Small intestine (tissue), 7 donors: Measurements from ENCODE around the gene MOGAT2. TPM values are rescaled to one million over a fixed set of nuclear protein-coding genes. Genes with fewer than 3 reads are reported as not detected.
"Not testable (repeated sequence)": the region's sequence is repeated elsewhere in the genome, so short reads cannot be mapped to it uniquely, and the experiment has no call there.

ENCODE experiments used
- DNase-seq, 2 donors: peaks; one replicate each; pipeline versions ENCODE4 v3.0.0 to v3.0.0-alpha.2; 2013
- FAIRE-seq: peaks from 2 replicates; lab custom pipeline; 2012; peaks lifted over from hg19 to GRCh38; lab: Jason Lieb, UNC
- H3K27ac ChIP-seq, 3 donors: one replicate each; pipeline ENCODE4 v1.5.1; 2013; ENCODE audit warnings: low read length in 2 of 3, mild to moderate bottlenecking in 2 of 3, control low read depth in 1 of 3, inconsistent platforms in 1 of 3, low read depth in 1 of 3, moderate library complexity in 1 of 3
- H3K27me3 ChIP-seq, 3 donors: one replicate each; pipeline ENCODE4 v1.6.1; 2013; ENCODE audit warnings: low read length in 3 of 3, inconsistent platforms in 1 of 3; ENCODE audit not compliant: control insufficient read depth in 3 of 3, insufficient read depth in 3 of 3
- H3K36me3 ChIP-seq, 3 donors: one replicate each; pipeline ENCODE4 v1.6.1; 2013; ENCODE audit warnings: low read length in 3 of 3, inconsistent platforms in 1 of 3, low read depth in 1 of 3, mild to moderate bottlenecking in 1 of 3, moderate library complexity in 1 of 3; ENCODE audit not compliant: control insufficient read depth in 3 of 3, insufficient read depth in 2 of 3
- H3K4me1 ChIP-seq, 3 donors: one replicate each; pipeline ENCODE4 v1.6.1; 2013; ENCODE audit warnings: low read length in 2 of 3, inconsistent platforms in 1 of 3, low read depth in 1 of 3, mild to moderate bottlenecking in 1 of 3, moderate library complexity in 1 of 3; ENCODE audit not compliant: control insufficient read depth in 3 of 3, insufficient read depth in 2 of 3
- H3K4me3 ChIP-seq, 3 donors: one replicate each; pipeline ENCODE4 v1.5.1; 2013; ENCODE audit warnings: low read length in 3 of 3, control low read depth in 1 of 3, inconsistent platforms in 1 of 3, low read depth in 1 of 3, mild to moderate bottlenecking in 1 of 3, moderate library complexity in 1 of 3
- H3K9me3 ChIP-seq, 2 donors: one replicate each; pipeline ENCODE4 v1.6.1; 2013; ENCODE audit warnings: low read depth in 1 of 2, low read length in 1 of 2; ENCODE audit not compliant: control insufficient read depth in 2 of 2, insufficient read depth in 1 of 2
- WGBS, 3 donors: extraction: QIAGEN DNeasy Blood & Tissue Kit; methylation state at CpG; one replicate each; pipeline ENCODE4 v1.1.7; 2013; 5-methylcytosine and 5-hydroxymethylcytosine counted together
- polyA plus RNA-seq, 4 donors: library from polyadenylated mRNA; stranded (reverse) in 3 of 4; unstranded in 1 of 4; fragments of 200-250 nt in 3 of 4; fragments of 120-200 nt in 1 of 4; gene quantifications; one replicate each; pipeline versions ENCODE4 v1.2.1 to v1.2.3, GENCODE V29; 2013
- donor health status: healthy with polysubstance abuse.
- donor health status: control.
- donor health status: control.
- donor health status: Bipolar disorder and iron deficiency.
- donor health status: healthy.

Gene MOGAT2
- polyA plus RNA-seq, 4 donors = 112 to 243 (median 145) TPM

DNA sequence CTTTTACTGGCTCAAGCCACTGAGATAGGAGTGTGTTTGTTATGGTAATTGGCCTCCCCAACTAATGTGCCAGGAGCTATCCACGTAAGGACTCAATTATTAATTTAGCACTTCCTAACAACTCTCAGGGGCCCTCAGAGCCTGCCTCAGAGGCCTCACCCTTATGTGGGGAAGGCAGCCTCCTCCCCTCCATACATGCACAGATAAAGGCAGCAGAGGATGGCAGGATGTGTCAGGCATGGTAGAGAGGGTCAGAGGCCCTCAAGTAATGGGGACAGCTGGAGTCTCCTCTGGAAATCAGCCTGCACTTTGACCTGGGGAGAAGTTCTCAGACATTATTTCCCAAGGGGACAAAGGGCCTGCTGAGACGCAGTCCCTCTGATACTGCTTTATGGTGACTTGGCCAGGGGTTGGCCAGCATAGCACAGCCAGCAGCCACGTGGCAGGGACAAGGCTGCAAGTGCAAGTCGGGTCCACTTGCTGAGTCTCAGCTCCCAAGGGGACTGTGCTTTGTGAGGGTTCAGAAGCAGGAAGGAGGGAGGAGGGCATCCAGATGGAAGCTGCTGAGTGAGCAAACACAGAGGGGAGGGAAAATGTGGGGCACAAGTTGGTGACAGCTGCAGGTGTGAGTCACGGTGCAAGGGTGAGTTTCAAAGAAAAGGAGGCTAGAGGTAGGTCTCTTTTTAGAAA lies 17.0 kb downstream of the MOGAT2 start:
- Histone ChIP-seq H3K27ac (peak overlapping the region; percentile 71 to 97 (median 86)), H3K9me3 (peaks cover 0 to 2% of the 10 kb centered on the region in 2 donors), H3K4me3 (no peak overlapping the region), H3K4me1 (peaks cover 0 to 48% (median 12%) of the 10 kb centered on the region in 3 donors), H3K36me3 (peaks cover 2 to 33% (median 2%) of the 10 kb centered on the region in 3 donors), H3K27me3 (no peaks in the 10 kb centered on the region)
- no peak for FAIRE-seq
- WGBS, 3 donors = 8 to 53% (median 31%) methylated on average over 5 of the region's 5 CpGs
- DNase-seq = peak; percentile 96 to 98

DNA sequence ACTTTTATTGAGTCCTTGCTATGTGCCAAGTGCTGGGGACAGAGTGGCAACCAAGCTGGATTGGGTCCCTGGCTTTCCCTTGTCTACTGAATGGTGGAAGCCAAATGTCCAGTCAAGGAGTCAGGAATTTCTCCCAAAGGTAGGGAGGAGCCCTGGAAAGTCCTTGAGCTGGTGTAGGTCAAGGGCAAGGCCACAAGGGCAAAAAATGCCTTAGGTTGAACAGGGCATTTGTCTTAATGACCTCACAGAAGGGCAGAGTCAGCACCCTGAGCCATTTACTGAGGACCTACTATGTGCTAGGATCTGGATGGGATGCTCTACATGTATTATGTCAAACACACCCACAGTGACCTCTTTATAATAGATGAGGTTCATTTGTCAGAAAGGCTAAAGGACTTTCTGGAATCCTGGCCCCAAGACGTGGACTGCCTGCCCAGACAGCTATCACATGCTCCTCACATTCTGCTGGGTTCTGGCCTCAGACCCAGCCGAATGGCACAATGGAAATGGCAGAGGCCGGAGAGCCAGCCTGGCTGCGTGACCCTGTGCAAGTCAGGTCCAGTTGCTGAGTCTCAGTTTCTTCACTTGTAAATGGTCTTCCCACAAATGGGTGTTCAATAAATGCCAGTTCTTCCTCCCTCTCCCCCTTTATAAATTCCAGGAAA lies 17.7 kb downstream of the MOGAT2 start:
- Histone ChIP-seq H3K4me3 (no peak overlapping the region), H3K9me3 (peaks cover 0 to 2% of the 10 kb centered on the region in 2 donors), H3K4me1 (peaks cover 0 to 51% (median 12%) of the 10 kb centered on the region in 3 donors), H3K27ac (peak overlapping the region; percentile 71 to 97 (median 86)), H3K27me3 (no peaks in the 10 kb centered on the region), H3K36me3 (peaks cover 0 to 27% (median 0%) of the 10 kb centered on the region in 3 donors)
- WGBS, 3 donors = 87 to 90% (median 89%) methylated on average over 4 of the region's 4 CpGs
- FAIRE-seq = no peak
- no peak for DNase-seq

DNA sequence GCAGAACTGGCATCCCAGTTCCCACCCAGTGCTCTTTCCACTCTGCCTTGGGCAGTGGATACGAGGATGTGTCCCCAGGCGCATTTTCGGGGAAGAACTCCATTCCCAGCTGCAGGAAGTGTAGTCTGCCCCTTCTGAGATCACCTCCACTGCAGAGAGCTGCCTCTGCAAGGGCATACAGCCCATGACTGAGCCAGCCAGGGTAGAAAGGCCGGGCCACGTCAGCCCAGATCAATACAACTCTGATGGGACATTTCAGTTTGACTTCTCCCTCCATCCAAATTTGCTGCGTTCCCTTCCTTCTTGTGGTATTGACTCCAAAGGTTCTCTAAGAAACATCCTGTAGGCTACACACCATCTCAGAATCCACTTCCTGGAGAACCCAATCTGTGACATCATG lies 19.7 kb downstream of the MOGAT2 start:
- peaks cover 0 to 45% (median 5%) of the 10 kb centered on the region in 3 donors for H3K4me1 ChIP-seq
- peaks cover 0 to 2% of the 10 kb centered on the region in 2 donors for H3K9me3 ChIP-seq
- FAIRE-seq (no peak), DNase-seq (no peak)
- peaks cover 0 to 7% (median 0%) of the 10 kb centered on the region in 3 donors for H3K36me3 ChIP-seq
- no peaks in the 10 kb centered on the region for H3K27me3 ChIP-seq
- H3K4me3 ChIP-seq = no peak overlapping the region
- WGBS, 3 donors = 84 to 87% (median 87%) methylated on average over 6 of the region's 6 CpGs
- peak overlapping the region in 1 of 3 donors; percentile 1 for H3K27ac ChIP-seq

DNA sequence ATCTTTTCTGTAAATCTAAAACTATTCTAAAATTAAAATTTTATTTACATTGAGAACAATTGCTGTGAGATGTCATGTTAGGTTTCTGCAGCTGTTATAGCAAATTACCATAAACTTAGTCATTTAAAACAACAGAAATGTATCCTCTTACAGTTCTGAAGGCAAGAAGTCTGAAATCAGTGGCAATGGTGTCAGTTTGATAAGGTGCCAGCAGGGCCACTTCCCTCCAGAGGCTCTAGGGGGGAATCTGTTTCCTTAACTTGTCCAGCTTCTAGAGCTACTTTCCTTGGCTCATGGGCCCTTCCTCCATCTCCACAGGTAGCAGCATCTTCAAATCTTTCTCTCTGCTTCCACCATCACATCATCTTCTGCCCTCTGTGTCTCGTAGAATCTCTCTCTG lies 23.0 kb downstream of the MOGAT2 start:
- WGBS, 3 donors = 89 to 95% (median 90%) methylated on average over 1 of the region's 1 CpG
- DNase-seq (no peak), FAIRE-seq (no peak)
- Histone ChIP-seq H3K4me1 (peaks cover 0 to 31% (median 0%) of the 10 kb centered on the region in 3 donors), H3K27me3 (peaks cover 0 to 3% (median 0%) of the 10 kb centered on the region in 3 donors), H3K36me3 (no peaks in the 10 kb centered on the region), H3K9me3 (peaks cover 0 to 2% of the 10 kb centered on the region in 2 donors), H3K4me3 (no peak overlapping the region), H3K27ac (no peak overlapping the region)

DNA sequence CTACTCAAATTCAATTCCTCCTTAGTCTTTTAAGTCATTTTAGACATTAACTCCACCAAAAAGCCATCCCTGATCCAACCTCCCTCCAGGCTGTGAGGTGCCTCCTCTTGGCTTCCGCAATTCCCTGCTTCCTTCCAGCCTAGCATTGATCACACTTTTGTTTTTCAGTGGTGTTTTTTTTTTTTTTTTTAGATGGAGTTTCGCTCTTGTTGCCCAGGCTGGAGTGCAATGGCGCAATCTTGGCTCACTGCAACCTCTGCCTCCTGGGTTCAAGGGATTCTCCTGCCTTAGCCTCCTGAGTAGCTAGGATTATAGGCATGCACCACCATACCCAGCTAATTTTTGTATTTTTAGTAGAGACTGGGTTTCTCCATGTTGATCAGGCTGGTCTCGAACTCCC lies 25.5 kb downstream of the MOGAT2 start:
- H3K4me3 ChIP-seq, H3K27me3 ChIP-seq, H3K9me3 ChIP-seq, DNase-seq, FAIRE-seq, H3K36me3 ChIP-seq: not testable (repeated sequence)
- WGBS, 3 donors = 90 to 100% (median 97%) methylated on average over 4 of the region's 4 CpGs
- Histone ChIP-seq H3K27ac (peak overlapping the region in 2 of 3 donors; percentile 9 to 10), H3K4me1 (peaks cover 0 to 22% (median 0%) of the 10 kb centered on the region in 3 donors)

DNA sequence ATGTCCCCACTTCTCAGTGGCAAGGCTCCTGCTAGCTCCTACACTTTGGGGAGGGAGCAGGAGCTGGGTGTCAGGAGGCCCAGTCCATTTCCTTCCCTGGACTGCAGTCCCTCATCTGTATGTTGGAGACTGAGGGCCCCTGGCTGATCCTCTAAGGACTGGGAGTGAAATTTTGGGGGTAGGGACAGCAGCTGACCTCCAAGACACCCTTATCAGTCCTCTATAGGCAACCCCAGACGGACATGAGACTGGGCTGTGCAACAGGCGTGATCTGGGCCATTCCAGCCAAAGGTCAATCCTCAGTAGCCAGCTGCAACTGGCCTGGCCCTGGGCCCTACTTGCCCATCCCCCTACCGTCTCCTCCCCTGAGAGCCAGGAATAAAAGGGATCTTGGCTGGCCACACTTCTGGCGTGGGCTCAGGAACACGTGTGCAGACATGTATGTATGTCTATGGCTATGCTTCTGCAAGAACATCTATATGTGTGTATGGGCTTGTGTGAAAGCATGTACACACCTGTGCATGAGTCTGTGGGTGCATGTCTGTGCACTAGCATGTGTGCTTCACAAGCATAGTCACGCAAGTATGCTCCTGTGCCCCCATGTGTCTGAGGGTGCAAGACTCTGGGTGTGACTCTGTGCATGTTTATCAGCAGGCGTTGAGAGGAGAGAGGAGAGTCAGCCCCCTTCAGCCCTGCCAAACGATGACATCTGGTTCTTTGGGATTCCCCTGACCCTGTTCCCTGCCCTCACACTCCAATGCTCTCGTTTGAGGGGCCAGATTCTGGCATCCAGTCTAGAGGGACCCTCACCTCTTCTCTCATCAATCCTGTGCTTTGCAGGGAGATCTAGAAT lies 26.3 kb downstream of the MOGAT2 start:
- Histone ChIP-seq H3K4me1 (peaks cover 0 to 22% (median 0%) of the 10 kb centered on the region in 3 donors), H3K4me3 (no peak overlapping the region), H3K27ac (peak overlapping the region in 1 of 3 donors; percentile 31), H3K9me3 (peaks cover 0 to 2% of the 10 kb centered on the region in 2 donors), H3K36me3 (no peaks in the 10 kb centered on the region), H3K27me3 (peaks cover 0 to 3% (median 0%) of the 10 kb centered on the region in 3 donors)
- WGBS, 3 donors = 30 to 49% (median 38%) methylated on average over 9 of the region's 9 CpGs
- peak; percentile 49 to 59 for DNase-seq
- no peak for FAIRE-seq

DNA sequence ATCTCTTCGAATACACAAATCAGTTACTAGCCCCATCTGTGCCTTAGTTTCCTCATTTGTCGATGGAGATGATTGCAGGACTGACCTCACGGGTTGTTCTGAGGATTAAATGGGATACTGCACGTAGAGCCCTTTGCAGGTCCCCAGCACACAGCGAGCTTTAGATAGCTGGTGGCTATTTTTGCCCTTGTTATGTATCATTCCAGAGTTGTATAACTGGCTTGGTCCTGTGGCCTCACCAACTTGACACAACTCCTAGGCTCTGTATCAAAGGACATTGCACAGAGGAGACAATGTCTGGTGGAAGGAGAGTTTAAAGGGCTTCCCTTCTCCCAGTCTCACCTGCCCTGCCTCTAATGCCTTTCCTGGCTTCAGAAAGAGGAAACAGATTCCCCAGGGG lies 28.2 kb downstream of the MOGAT2 start:
- Histone ChIP-seq H3K4me3 (no peak overlapping the region), H3K27me3 (peaks cover 0 to 3% (median 0%) of the 10 kb centered on the region in 3 donors), H3K4me1 (peaks cover 0 to 18% (median 0%) of the 10 kb centered on the region in 3 donors), H3K27ac (no peak overlapping the region), H3K36me3 (no peaks in the 10 kb centered on the region), H3K9me3 (no peaks in the 10 kb centered on the region)
- FAIRE-seq = no peak
- 84 to 88% (median 86%) methylated on average over 5 of the region's 5 CpGs for WGBS, 3 donors
- DNase-seq = no peak

DNA sequence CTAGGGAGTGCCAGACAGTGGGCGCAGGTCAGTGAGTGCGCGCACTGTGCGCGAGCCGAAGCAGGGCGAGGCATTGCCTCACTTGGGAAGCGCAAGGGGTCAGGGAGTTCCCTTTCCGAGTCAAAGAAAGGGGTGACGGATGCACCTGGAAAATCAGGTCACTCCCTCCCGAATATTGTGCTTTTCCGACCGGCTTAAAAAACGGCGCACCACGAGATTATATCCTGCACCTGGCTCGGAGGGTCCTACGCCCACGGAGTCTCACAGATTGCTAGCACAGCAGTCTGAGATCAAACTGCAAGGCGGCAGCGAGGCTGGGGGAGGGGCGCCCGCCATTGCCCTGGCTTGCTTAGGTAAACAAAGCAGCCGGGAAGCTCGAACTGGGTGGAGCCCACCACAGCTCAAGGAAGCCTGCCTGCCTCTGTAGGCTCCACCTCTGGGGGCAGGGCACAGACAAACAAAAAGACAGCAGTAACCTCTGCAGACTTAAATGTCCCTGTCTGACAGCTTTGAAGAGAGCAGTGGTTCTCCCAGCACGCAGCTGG lies 31.2 kb downstream of the MOGAT2 start:
- not testable (repeated sequence) for FAIRE-seq, H3K4me3 ChIP-seq, H3K27me3 ChIP-seq, H3K36me3 ChIP-seq, H3K9me3 ChIP-seq, DNase-seq, H3K27ac ChIP-seq, H3K4me1 ChIP-seq
- 13 to 46% (median 44%) methylated on average over 7 to 18 of the region's 26 CpGs for WGBS, 3 donors
